Testis (tissue), 3 donors: ENCODE measurements around the gene FGR. TPM values are rescaled to one million over a fixed set of nuclear protein-coding genes. Genes with fewer than 3 reads are reported as not detected.

ENCODE experiments used
- DNase-seq: peaks from one replicate; pipeline ENCODE4 v3.0.0-alpha.2; 2019
- H3K27ac ChIP-seq, 2 donors: fragments of 200-600 bp; sonication (generic); one replicate each; pipeline ENCODE4 v1.5.1; 2019
- H3K27me3 ChIP-seq: fragments of 200-600 bp; sonication (generic); one replicate; pipeline ENCODE4 v1.5.1; 2019
- H3K36me3 ChIP-seq: fragments of 200-600 bp; sonication (generic); one replicate; pipeline ENCODE4 v1.5.1; 2017; ENCODE audit warnings: low read depth; ENCODE audit errors: missing control alignments
- H3K4me1 ChIP-seq: fragments of 200-600 bp; sonication (generic); one replicate; pipeline ENCODE4 v1.5.1; 2019
- H3K4me3 ChIP-seq, 2 donors: fragments of 200-600 bp; sonication (generic); one replicate each; pipeline ENCODE4 v1.5.1; 2017 to 2019
- H3K9me3 ChIP-seq: fragments of 200-600 bp; sonication (generic); one replicate; pipeline ENCODE4 v1.5.1; 2017
- CTCF ChIP-seq, 3 experiments: fragments of 450-650 bp in 2 of 3; fragments of 200-600 bp in 1 of 3; sonication (generic) in 1 of 3; IDR thresholded peaks; one replicate each; pipeline ENCODE4 v1.5.1; 2016 to 2019; ENCODE audit warnings: antibody characterized with exemption in 3 of 3, mild to moderate bottlenecking in 2 of 3, moderate library complexity in 1 of 3
- POLR2A ChIP-seq: fragments of 450-650 bp; IDR thresholded peaks from one replicate; pipeline ENCODE4 v1.6.1; 2017; ENCODE audit warnings: antibody characterized with exemption, mild to moderate bottlenecking, moderate library complexity
- WGBS, 2 donors: methylation state at CpG; one replicate each; pipeline ENCODE4 v1.1.5; 2018; 5-methylcytosine and 5-hydroxymethylcytosine counted together
- intact Hi-C: fragments of 100-400 bp; cut with DNase I; formaldehyde crosslinking; loops from one replicate; pipeline ENCODE4 v1.15.1; 2023; ENCODE audit warnings: low total_unique reads
- polyA plus RNA-seq: library from polyadenylated mRNA; stranded (reverse); fragments of 350-450 nt; fragmentation: Illumina TruSeq; extraction: RNeasy Lipid Tissue Mini Kit (QIAGEN cat#74804); gene quantifications from one replicate; pipeline ENCODE4 v1.2.3, GENCODE V29; 2014; ENCODE audit warnings: low read depth, low replicate concordance; ENCODE audit not compliant: insufficient read depth
- total RNA-seq, 2 donors: library from RNA; depleted of rRNA; stranded (reverse); fragments of >200 nt; gene quantifications; one replicate each; pipeline ENCODE4 v1.2.3, GENCODE V29; 2016

FGR gene
- total and polyA plus RNA-seq, 3 donors from 2014 or later, result 5.2 to 10.2 (median 10.0) TPM

- H3K27me3 ChIP-seq, result no peaks in the 10 kb centered on the region
- DNase-seq, result no peak
- no peak overlapping the region for H3K4me3 ChIP-seq
- H3K36me3 ChIP-seq, result no peaks in the 10 kb centered on the region
- no peaks in the 10 kb centered on the region for H3K9me3 ChIP-seq
- H3K27ac ChIP-seq, result peak overlapping the region in 1 of 2 donors; percentile 8
- peaks cover 92% of the 10 kb centered on the region for H3K4me1 ChIP-seq
- TF ChIP-seq POLR2A, result no peak
- TF ChIP-seq CTCF (IDR thresholded peaks at IDR 0.05), result no peak
- intact Hi-C loops, result no loop called here
- 52 to 54% methylated on average over 4 of the region's 4 CpGs for WGBS, 2 donors
Observed at GRCh38 chr1:27591622-27592021, 43.4 kb downstream of the FGR start.

GRCh38 chr1:27590917-27591508 is 44.0 kb downstream of the FGR start:
- Histone ChIP-seq H3K27me3 (no peaks in the 10 kb centered on the region), H3K27ac (peak overlapping the region; percentile 77 to 78), H3K4me3 (no peak overlapping the region), H3K4me1 (peaks cover 86% of the 10 kb centered on the region), H3K9me3 (no peaks in the 10 kb centered on the region), H3K36me3 (no peaks in the 10 kb centered on the region)
- intact Hi-C loops, result no loop called here
- DNase-seq, result no peak
- WGBS, 2 donors, result 39 to 50% methylated on average over 2 to 5 of the region's 5 CpGs
- TF ChIP-seq CTCF (IDR thresholded peaks at IDR 0.05) (no peak), POLR2A (no peak)

- TF ChIP-seq POLR2A (no peak), CTCF (IDR thresholded peaks at IDR 0.05) (no peak)
- WGBS, 2 donors, result 23% methylated on average over 11 of the region's 13 CpGs; no CpG with 5 or more reads in 1 of the 2 donors
- peak overlapping the region; percentile 77 to 78 for H3K27ac ChIP-seq
- H3K27me3 ChIP-seq, result no peaks in the 10 kb centered on the region
- intact Hi-C loops, result no loop called here
- no peak for DNase-seq
- no peaks in the 10 kb centered on the region for H3K36me3 ChIP-seq
- H3K4me3 ChIP-seq, result no peak overlapping the region
- peaks cover 82% of the 10 kb centered on the region for H3K4me1 ChIP-seq
- no peaks in the 10 kb centered on the region for H3K9me3 ChIP-seq
Observed at GRCh38 chr1:27589841-27590426, 45.1 kb downstream of the FGR start.

- Histone ChIP-seq H3K27ac (peak overlapping the region; percentile 77 to 78), H3K36me3 (no peaks in the 10 kb centered on the region), H3K4me3 (no peak overlapping the region), H3K9me3 (no peaks in the 10 kb centered on the region), H3K4me1 (peaks cover 77% of the 10 kb centered on the region), H3K27me3 (no peaks in the 10 kb centered on the region)
- TF ChIP-seq CTCF (IDR thresholded peaks at IDR 0.05), result no peak
- no peak for TF ChIP-seq POLR2A
- intact Hi-C loops, result no loop called here
- 54 to 72% methylated on average over 3 to 6 of the region's 6 CpGs for WGBS, 2 donors
- DNase-seq, result no peak
Observed at GRCh38 chr1:27589441-27589840, 45.5 kb downstream of the FGR start.
